ENCODE data around the gene ADIG.

- TF ChIP-seq CTCF (IDR thresholded peaks at IDR 0.05), result no peak
- TF ChIP-seq POLR2AphosphoS5 (IDR thresholded peaks at IDR 0.05), result no peak
- no peak for TF ChIP-seq POLR2A (IDR thresholded peaks at IDR 0.05)
These were observed 36.8 kb downstream of the ADIG start for GRCh38 chr20:38617830-38618196.

All from suprapubic skin (tissue), 4 donors.